HCT116 (cell line): ENCODE data around the gene SCT. TPM values are rescaled to one million over a fixed set of nuclear protein-coding genes. Genes with fewer than 3 reads are reported as not detected.

ENCODE experiments used
- ATAC-seq: fragments of 200-7000 bp; cut with Tn5 transposase; 2 replicates; pipeline ENCODE4 v1.9.1; 2020; ENCODE audit warnings: mild to moderate bottlenecking, moderate library complexity
- BruUV-seq: library from RNA; stranded (reverse); fragments of 400-500 nt; replicated peaks from 2 replicates; lab custom pipeline; 2021; lab: Mats Ljungman, UMichigan
- CTCF ChIA-PET: fragments of 300-600 bp; sonication (Branson Sonifier 250); formaldehyde crosslinking; loops from one replicate; lab custom pipeline; 2021; ENCODE audit warnings: antibody characterized with exemption; lab: Charles Lee
- POLR2A ChIA-PET: fragments of 300-600, 350-600 bp; sonication (Branson Sonifier 250); formaldehyde crosslinking; loops from one replicate; lab custom pipeline; 2021; ENCODE audit warnings: antibody characterized with exemption; lab: Charles Lee
- RAD21 ChIA-PET, 2 experiments: fragments of 300-600 bp; sonication (Branson Sonifier 250); formaldehyde crosslinking; loops; one replicate each; lab custom pipeline; 2023; ENCODE audit warnings: low total read pairs in 2 of 2; ENCODE audit not compliant: uncharacterized antibody in 2 of 2, unreplicated experiment in 2 of 2, low non-redundant PET in 1 of 2; lab: Charles Lee
- DNase-seq: peaks from one replicate; pipeline ENCODE4 v3.0.0-alpha.2; 2010; ENCODE audit warnings: low read depth, low spot score
- H2AFZ ChIP-seq: fragments of 200-600 bp; shearing (Covaris generic), sonication (generic); 2 replicates; pipeline ENCODE4 v1.6.1; 2017; ENCODE audit warnings: low read depth, mixed run types, mixed read lengths, antibody characterized with exemption, low read length; ENCODE audit not compliant: poor library complexity, severe bottlenecking
- H3K27ac ChIP-seq: 2 replicates; pipeline ENCODE4 v1.5.1; 2012; ENCODE audit warnings: low read depth, low read length
- H3K27me3 ChIP-seq: fragments of 200-600 bp; sonication (generic); 2 replicates; pipeline ENCODE4 v1.6.1; 2016; ENCODE audit warnings: mixed run types, low read length, mixed read lengths; ENCODE audit not compliant: insufficient read depth
- H3K36me3 ChIP-seq, 2 experiments: fragments of 200-500 bp in 1 of 2; fragments of 200-600 bp in 1 of 2; sonication (Bioruptor generic) in 1 of 2; sonication (generic) in 1 of 2; 2 replicates each; pipeline versions ENCODE4 v1.5.1 to v1.6.1; 2014 to 2016; ENCODE audit warnings: low read length in 2 of 2, inconsistent platforms in 1 of 2, mixed read lengths in 1 of 2, mixed run types in 1 of 2; ENCODE audit not compliant: insufficient read depth in 2 of 2, control insufficient read depth in 1 of 2
- H3K4me1 ChIP-seq, 2 experiments: fragments of 200-600 bp in 1 of 2; sonication (generic) in 1 of 2; 2 replicates each; pipeline versions ENCODE4 v1.5.1 to v1.6.1; 2012 to 2017; ENCODE audit warnings: low read length in 2 of 2, inconsistent platforms in 1 of 2, mild to moderate bottlenecking in 1 of 2, mixed read lengths in 1 of 2, mixed run types in 1 of 2, moderate library complexity in 1 of 2; ENCODE audit not compliant: insufficient read depth in 2 of 2, control insufficient read depth in 1 of 2
- H3K4me2 ChIP-seq: fragments of 200-600 bp; sonication (generic); 2 replicates; pipeline ENCODE4 v1.6.1; 2017; ENCODE audit warnings: mixed run types, low read length, mixed read lengths
- H3K4me3 ChIP-seq, 2 experiments: fragments of 200-600 bp in 1 of 2; sonication (generic) in 1 of 2; replicated peaks in 1 of 2; 2 replicates each; pipeline ENCODE4 v1.5.1; 2011 to 2016; ENCODE audit warnings: low read length in 2 of 2, control low read depth in 1 of 2, low read depth in 1 of 2, mild to moderate bottlenecking in 1 of 2, mixed read lengths in 1 of 2, mixed run types in 1 of 2
- H3K79me2 ChIP-seq: fragments of 200-600 bp; sonication (generic); 2 replicates; pipeline ENCODE4 v1.6.1; 2017; ENCODE audit warnings: mild to moderate bottlenecking, mixed run types, low read length, moderate library complexity, mixed read lengths; ENCODE audit not compliant: insufficient read depth
- H3K9ac ChIP-seq: fragments of 200-600 bp; sonication (generic); 2 replicates; pipeline ENCODE4 v1.6.1; 2016; ENCODE audit warnings: low read length, mixed read lengths
- H3K9me2 ChIP-seq: fragments of 200-600 bp; sonication (generic), shearing (Covaris generic); 2 replicates; pipeline ENCODE4 v1.6.1; 2017; ENCODE audit warnings: mixed run types, mild to moderate bottlenecking, moderate library complexity; ENCODE audit not compliant: insufficient read depth
- H3K9me3 ChIP-seq, 2 experiments: fragments of 200-500 bp in 1 of 2; fragments of 200-600 bp in 1 of 2; sonication (Bioruptor generic) in 1 of 2; sonication (generic) in 1 of 2; 2 replicates each; pipeline ENCODE4 v1.6.1; 2014 to 2017; ENCODE audit warnings: low read length in 2 of 2, mixed read lengths in 2 of 2, inconsistent platforms in 1 of 2, low read depth in 1 of 2, mild to moderate bottlenecking in 1 of 2, mixed run types in 1 of 2, moderate library complexity in 1 of 2; ENCODE audit not compliant: control insufficient read depth in 1 of 2, insufficient read depth in 1 of 2
- H4K20me1 ChIP-seq: fragments of 200-600 bp; sonication (generic), shearing (Covaris generic); 2 replicates; pipeline ENCODE4 v1.6.1; 2017; ENCODE audit warnings: mixed run types, mild to moderate bottlenecking, moderate library complexity; ENCODE audit not compliant: insufficient read depth
- ATF3 ChIP-seq: IDR thresholded peaks from 2 replicates; pipeline ENCODE4 v1.6.1; 2012
- CBX3 ChIP-seq: IDR thresholded peaks from 2 replicates; pipeline ENCODE4 v1.6.1; 2012; ENCODE audit warnings: low read depth
- CEBPB ChIP-seq: IDR thresholded peaks from 2 replicates; pipeline ENCODE4 v1.6.1; 2012; ENCODE audit warnings: low read depth
- CTCF ChIP-seq, 3 experiments: fragments of 200-600 bp in 1 of 3; sonication (generic) in 1 of 3; IDR thresholded peaks in 2 of 3; conservative IDR thresholded peaks in 1 of 3; 2 replicates each; pipeline ENCODE4 v1.5.1; 2012 to 2017; ENCODE audit warnings: low read depth in 2 of 3, low read length in 2 of 3, antibody characterized with exemption in 1 of 3, borderline replicate concordance in 1 of 3, control low read depth in 1 of 3, mild to moderate bottlenecking in 1 of 3, mixed read lengths in 1 of 3, mixed run types in 1 of 3, moderate library complexity in 1 of 3; ENCODE audit not compliant: insufficient read depth in 1 of 3
- EGR1 ChIP-seq: IDR thresholded peaks from 2 replicates; pipeline ENCODE4 v1.6.1; 2012; ENCODE audit warnings: low read depth
- ELF1 ChIP-seq: IDR thresholded peaks from 2 replicates; pipeline ENCODE4 v1.6.1; 2012; ENCODE audit warnings: low read depth, borderline replicate concordance
- EZH2 ChIP-seq: fragments of 200-600 bp; sonication (generic); IDR thresholded peaks from 2 replicates; pipeline ENCODE4 v1.6.1; 2017; ENCODE audit warnings: antibody characterized with exemption, mixed run types
- EZH2phosphoT487 ChIP-seq: fragments of 200-600 bp; IDR thresholded peaks from 2 replicates; pipeline ENCODE4 v1.6.1; 2018; ENCODE audit warnings: antibody characterized with exemption, borderline replicate concordance
- FOSL1 ChIP-seq: IDR thresholded peaks from 2 replicates; pipeline ENCODE4 v1.6.1; 2012; ENCODE audit warnings: low read depth
- JUND ChIP-seq: IDR thresholded peaks from 2 replicates; pipeline ENCODE4 v1.6.1; 2012
- POLR2A ChIP-seq: IDR thresholded peaks from 2 replicates; pipeline ENCODE4 v1.7.0; 2011; ENCODE audit warnings: borderline replicate concordance; ENCODE audit not compliant: insufficient read depth, insufficient read length; ENCODE audit errors: extremely low read depth
- POLR2AphosphoS5 ChIP-seq: IDR thresholded peaks from 2 replicates; pipeline ENCODE4 v1.6.1; 2011; ENCODE audit warnings: mild to moderate bottlenecking, low read depth, low read length, moderate library complexity
- RAD21 ChIP-seq: IDR thresholded peaks from 2 replicates; pipeline ENCODE4 v1.6.1; 2012; ENCODE audit warnings: low read depth, mild to moderate bottlenecking
- REST ChIP-seq: IDR thresholded peaks from 2 replicates; pipeline ENCODE4 v1.6.1; 2012; ENCODE audit warnings: low read depth
- SIN3A ChIP-seq: IDR thresholded peaks from 2 replicates; pipeline ENCODE4 v1.6.1; 2012; ENCODE audit warnings: low read depth
- SRF ChIP-seq: IDR thresholded peaks from 2 replicates; pipeline ENCODE4 v1.6.1; 2012; ENCODE audit warnings: low read depth
- TCF7L2 ChIP-seq: IDR thresholded peaks from 2 replicates; pipeline ENCODE4 v1.7.0; 2011; ENCODE audit warnings: borderline replicate concordance, inconsistent platforms; ENCODE audit not compliant: insufficient read depth, insufficient read length; ENCODE audit errors: extremely low read depth
- YY1 ChIP-seq: IDR thresholded peaks from 2 replicates; pipeline ENCODE4 v1.6.1; 2011; ENCODE audit warnings: low read length, low read depth, moderate library complexity, mild to moderate bottlenecking; ENCODE audit not compliant: insufficient replicate concordance; ENCODE audit errors: extremely low read depth
- ZBTB33 ChIP-seq: IDR thresholded peaks from 2 replicates; pipeline ENCODE4 v1.6.1; 2011; ENCODE audit warnings: mild to moderate bottlenecking, low read length, moderate library complexity; ENCODE audit not compliant: insufficient replicate concordance; ENCODE audit errors: extremely low read depth
- ZFX ChIP-seq: fragments of 450-650 bp; IDR thresholded peaks from 2 replicates; pipeline ENCODE4 v1.6.1; 2017
- intact Hi-C: fragments of 100-400 bp; cut with micrococcal nuclease; formaldehyde crosslinking; loops from 2 replicates; pipeline ENCODE4 v1.10.0; 2022
- total RNA-seq: library from RNA; stranded (reverse); gene quantifications from one replicate; pipeline ENCODE4 v1.2.1, GENCODE V29; 2021; ENCODE audit not compliant: unreplicated experiment

The SCT gene
- total RNA-seq, 1 experiment from 2014 or later = not detected

- no peak overlapping the region for H3K9ac ChIP-seq
- ChIA-PET POLR2A (no interaction called here), CTCF (no interaction called here), RAD21 (interaction anchor here in 1 of 2 experiments (0.7 kb wide), 1 partner anchor 116 kb away, joined by 3 read pairs; no protein-coding TSS in a partner anchor)
- no peaks in the 10 kb centered on the region for H3K27me3 ChIP-seq
- no peak overlapping the region for H3K4me2 ChIP-seq
- no peak for TF ChIP-seq POLR2AphosphoS5
- TF ChIP-seq TCF7L2 = no peak
- no peak for TF ChIP-seq ZBTB33
- TF ChIP-seq POLR2A = no peak
- no peak for TF ChIP-seq ZFX
- no peak for TF ChIP-seq FOSL1
- TF ChIP-seq ELF1 = no peak
- TF ChIP-seq RAD21 = no peak
- no peak for TF ChIP-seq SIN3A
- no peak for TF ChIP-seq EGR1
- no peak for TF ChIP-seq SRF
- no peak for TF ChIP-seq YY1
- TF ChIP-seq EZH2 = no peak
- TF ChIP-seq CEBPB = no peak
- no peak for TF ChIP-seq ATF3
- TF ChIP-seq JUND = no peak
- TF ChIP-seq CBX3 = no peak
- no peak for TF ChIP-seq EZH2phosphoT487
- no peak for TF ChIP-seq CTCF (IDR thresholded peaks at IDR 0.05 in 2 of 3, conservative IDR thresholded peaks at IDR 0.05 in 1 of 3; ENCODE audit: borderline replicate concordance in 1 of 3, insufficient read depth in 1 of 3, low read depth in 2 of 3, low read length in 2 of 3)
- TF ChIP-seq REST = no peak
- H3K4me1 ChIP-seq = peaks cover 0 to 8% of the 10 kb centered on the region in 2 experiments; a peak in 2 of 4 replicates
- no peaks in the 10 kb centered on the region for H4K20me1 ChIP-seq
- H3K9me3 ChIP-seq = no peaks in the 10 kb centered on the region
- DNase-seq = no peak
- no peak overlapping the region for H3K4me3 ChIP-seq
- peaks cover 59 to 72% of the 10 kb centered on the region in 2 experiments for H3K36me3 ChIP-seq
- intact Hi-C loops = no loop called here
- H3K79me2 ChIP-seq = peaks cover 88% of the 10 kb centered on the region
- H3K9me2 ChIP-seq = no peaks in the 10 kb centered on the region
- H2AFZ ChIP-seq = no peak overlapping the region
- H3K27ac ChIP-seq = no peak overlapping the region
- no TSS peak for BruUV-seq
- no peak for ATAC-seq
Measured at GRCh38 chr11:590997-591396, 36.0 kb downstream of the SCT start.
